Activated CD8-positive, alpha-beta memory T cell treated with anti-CD3 and anti-CD28 coated beads, Interleukin-2, amount 50 U/mL, for 24 hours (primary cell): ENCODE measurements around the gene STOML1.
"Not testable (repeated sequence)": the region's sequence is repeated elsewhere in the genome, so short reads cannot be mapped to it uniquely, and the experiment has no call there.

ENCODE experiments used
- DNase-seq: peaks from one replicate; pipeline ENCODE4 v3.0.0-alpha.2; 2020; ENCODE audit errors: extremely low read depth

The STOML1 gene

DNA sequence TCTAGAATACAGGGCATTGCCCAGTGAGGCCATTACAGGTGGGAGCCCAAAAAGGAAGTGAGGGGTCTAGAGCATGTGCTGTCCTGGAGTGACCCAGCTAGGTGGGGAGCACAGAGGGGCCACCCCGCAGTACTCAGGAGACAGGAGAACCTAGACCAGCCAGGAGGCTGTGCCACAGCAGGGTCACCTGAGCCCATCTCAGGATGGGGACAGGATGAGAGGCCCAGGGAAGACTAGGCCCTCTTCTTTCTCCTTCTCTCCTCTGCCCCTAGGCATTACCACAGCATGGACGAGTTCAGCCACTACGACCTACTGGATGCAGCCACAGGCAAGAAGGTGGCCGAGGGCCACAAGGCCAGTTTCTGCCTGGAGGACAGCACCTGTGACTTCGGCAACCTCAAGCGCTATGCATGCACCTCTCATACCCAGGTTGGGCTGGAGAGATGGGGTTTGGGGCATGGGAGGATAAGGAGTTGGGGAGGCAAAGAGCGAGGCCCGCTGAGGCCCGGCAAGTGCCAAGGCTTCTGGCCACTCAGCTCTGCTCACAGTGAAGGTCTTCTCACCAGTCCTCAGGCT, 45.2 kb downstream of the STOML1 start:
- DNase-seq, result no peak

DNA sequence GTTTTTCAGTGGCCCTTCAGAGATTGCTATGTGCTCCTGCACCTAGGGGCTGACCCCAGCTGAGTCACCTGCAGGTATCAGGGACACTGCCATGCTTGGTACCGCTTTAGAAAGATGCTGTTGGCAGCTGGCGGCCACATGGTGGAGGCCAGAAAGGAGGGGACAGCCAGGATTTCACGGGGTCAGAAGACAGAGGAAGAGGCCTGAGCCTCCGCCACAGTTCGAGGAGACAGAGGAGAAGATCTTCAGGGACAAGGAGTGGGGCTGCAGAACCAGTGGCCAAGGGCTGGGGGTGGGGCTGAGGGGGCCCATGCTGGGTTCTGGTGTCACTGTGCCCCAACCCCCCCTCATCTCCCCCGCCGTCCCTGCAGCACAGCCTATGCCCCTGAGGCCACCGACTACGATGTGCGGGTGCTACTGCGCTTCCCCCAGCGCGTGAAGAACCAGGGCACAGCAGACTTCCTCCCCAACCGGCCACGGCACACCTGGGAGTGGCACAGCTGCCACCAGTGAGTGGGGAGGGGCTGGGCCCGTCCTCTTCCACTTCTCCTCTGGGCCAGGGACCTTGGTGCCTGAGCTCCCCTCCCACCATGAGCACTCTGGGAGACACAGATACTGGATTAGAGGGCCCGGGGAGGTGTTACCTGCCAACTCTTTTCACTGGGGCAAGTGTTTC, 45.9 kb downstream of the STOML1 start:
- DNase-seq, result no peak

DNA sequence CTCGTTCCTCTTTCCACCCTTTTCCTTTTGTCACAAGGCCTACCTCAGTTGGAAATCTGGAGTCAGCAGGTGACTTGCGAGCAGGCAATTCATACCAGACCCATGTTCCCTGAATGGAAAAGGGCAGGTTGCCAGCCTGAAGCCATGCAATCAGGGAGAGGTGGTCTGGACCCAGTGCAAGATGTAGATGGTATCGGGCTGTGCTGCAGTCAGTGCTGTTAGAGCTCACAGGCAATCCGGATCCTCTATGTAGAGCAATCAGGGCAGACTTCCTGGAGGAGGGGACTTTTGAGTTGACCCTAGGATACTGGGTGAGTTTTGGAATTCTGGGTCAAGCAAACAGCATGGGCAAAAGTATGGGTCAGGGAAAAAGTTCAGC, 47.0 kb downstream of the STOML1 start:
- DNase-seq, result no peak

DNA sequence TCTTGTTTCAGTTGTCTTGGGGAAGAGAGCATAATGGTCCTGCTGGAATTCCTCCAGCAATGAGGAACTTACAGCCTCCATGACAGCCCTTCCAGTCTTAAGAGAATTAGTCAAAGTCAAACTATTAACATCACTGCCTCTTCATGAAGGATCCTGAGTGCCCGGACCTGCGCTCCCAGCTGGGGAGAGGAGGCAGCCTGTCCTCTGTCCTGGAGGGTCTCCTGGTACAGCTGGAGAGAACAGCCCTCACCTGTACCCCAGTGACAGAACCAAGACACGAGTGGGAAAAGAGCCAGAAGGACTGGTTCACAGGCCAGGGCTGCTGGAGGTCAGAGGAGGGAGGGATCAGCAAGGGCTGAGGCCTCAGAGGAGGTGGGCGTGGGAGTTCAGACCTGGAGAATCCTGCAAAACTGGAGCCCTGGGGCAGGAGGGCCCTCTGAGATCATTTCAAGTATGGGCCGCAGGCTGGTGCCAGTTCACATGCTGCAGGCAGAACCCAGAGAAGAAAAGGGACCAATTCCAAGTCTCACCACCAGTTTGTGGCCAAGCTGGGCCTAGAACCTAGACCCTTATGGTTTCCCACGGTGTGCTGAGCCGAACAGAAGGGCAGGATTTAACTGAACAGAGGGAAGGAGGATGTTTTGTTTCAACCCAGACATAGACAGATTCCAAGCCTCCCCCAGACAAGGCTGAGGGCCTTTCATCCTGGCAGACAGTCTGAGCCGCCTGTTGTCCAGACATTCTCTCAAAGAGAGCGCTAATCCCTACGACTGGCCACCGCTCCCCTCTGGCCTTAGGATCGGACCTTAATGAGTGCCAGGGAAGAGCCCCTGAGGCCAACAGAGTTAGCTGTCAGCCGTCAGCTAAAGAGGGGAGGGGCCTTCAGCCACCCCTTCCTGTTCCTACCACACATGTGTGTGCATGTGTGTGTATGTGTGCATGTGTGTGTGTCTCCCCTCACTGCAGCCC, 47.6 kb downstream of the STOML1 start:
- no peak for DNase-seq

DNA sequence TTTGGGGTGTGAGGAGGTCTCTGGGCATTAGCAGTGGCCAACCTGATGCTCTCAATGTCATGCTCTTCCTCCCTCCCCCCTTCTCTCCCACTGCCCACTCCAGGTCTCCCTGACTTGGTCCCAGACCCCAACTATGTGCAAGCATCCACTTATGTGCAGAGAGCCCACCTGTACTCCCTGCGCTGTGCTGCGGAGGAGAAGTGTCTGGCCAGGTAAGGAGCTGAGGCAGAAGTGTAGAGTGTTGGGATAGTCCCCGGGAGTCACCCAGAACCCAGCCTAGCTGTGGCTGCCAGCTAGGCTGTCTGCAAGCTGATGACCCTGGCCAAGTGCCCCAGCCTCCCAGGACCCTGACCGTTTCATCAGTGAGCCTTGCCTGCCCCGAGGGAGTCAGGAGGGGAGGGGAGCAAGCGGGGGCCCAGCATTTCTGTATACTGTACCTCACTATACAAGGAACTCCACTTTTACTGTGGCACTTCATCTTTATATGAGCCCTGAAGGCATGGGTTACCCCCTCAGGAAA, 49.3 kb downstream of the STOML1 start:
- DNase-seq, result no peak

DNA sequence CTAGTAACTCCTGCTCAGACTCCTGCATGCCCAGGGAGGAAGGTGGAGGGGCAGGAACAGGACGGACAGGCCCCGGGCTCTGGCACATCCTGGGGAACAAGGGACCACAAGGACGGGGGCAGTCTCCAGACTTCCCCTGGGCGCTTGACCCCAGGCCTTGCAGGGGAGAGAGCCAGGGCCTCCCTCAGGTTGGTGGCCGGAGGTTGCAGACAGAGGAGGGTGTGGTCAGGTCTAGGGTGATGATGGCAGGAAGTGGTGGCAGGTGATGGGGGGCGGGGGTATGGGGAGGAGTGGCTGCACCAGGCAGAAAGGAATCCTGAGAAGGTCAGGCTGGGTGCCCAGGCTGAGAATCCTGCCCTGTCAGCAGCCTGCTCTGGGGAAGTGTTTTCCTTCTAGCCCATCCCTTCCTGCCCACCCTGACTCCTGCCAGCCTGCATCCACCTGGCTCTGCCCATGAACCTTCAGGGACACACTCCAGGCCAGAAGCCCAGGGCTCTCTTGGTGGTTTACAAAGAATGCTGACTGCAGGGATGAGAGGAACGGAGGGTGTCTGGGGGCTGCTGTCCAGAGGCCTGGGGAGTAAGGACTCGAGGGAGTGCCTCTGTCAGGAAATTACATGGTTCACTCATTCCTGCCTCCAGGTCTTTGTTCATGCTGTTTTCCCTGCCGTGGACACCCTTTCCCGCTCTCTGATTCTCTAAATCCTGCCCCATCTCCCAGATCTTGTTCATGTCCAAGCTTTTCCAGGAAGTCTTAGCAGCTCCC, 50.0 kb downstream of the STOML1 start:
- DNase-seq, result no peak

DNA sequence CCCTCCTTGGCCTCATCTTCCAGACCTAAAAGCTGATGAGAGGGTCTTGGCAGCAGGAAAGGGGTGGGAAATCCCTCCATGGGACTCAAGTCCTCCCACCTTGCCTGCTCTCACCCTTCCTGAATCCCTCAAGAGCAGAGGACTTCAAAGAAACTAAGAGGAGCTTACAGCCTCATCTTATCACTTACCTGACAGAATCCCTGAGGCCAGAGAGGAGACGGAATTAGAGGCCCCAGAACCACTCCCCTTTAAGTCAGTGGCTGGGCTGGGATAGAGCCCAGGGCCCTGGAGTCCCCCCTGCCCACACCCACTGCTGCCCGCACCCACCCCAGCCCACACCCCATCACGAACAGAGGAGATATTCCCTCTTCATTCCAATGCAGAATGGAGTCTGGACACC, 50.6 kb downstream of the STOML1 start:
- no peak for DNase-seq

DNA sequence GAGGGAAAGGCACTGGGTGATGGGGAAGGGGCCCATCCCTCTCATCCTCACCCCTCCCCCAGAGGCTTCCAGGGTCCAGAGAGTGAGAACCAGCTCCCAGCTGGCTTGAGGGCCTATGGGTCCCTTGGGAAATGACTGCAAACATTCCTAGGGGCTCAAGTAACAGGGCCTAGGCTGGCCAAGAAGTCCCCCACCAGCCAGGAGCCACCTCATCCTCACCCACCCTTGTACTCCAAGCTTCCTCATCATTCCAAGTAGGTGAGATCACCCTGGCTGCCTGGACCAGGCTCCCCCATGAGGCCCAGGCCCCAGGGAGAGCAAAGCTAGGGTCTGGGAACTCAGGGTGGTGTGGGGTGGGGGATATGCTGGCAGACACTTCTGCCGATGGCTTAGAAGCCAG, 51.1 kb downstream of the STOML1 start:
- DNase-seq, result no peak

DNA sequence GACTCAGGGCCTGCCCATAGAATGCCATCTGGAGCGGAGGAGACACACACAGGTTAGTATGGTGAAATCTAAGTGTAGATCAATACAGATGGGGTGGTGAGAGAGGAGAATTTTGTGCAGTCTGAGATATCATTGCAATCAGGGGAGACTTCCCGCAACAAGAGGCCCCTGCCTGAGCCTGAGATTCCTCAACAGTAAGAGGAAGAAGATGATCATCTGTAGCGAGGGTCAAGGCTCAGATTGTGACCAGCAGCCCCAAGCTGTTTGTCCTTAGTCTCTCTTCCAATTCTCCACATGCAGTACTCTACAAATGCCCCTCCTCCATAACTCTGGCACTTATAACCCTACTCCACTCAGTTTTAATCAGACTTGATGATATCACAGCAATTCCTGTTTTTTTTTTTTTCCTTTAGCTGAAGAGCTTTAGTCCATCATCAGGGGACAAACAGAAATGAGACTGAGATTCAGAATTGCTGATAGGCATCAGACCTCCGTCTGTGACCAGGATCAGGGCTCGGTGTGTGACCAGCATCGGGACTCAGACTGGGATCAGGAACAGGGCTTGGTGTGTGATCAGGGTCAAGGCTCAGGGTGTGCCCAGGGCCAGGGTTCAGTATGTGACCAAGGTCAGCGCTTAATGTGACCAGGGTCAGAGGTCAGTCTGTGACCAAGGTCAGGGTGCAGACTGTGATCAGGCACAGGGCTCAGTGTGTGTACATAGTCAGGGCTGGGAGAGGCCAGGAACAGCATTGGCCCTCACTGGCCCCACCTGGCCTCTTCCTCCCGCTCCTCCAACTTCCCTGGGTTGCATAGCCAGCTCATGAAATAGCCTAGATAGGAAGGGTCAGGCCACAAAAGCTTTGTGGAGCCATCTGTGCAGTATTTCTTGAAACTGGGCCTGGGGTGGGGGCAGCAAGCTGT, 51.8 kb downstream of the STOML1 start:
- DNase-seq, result no peak

DNA sequence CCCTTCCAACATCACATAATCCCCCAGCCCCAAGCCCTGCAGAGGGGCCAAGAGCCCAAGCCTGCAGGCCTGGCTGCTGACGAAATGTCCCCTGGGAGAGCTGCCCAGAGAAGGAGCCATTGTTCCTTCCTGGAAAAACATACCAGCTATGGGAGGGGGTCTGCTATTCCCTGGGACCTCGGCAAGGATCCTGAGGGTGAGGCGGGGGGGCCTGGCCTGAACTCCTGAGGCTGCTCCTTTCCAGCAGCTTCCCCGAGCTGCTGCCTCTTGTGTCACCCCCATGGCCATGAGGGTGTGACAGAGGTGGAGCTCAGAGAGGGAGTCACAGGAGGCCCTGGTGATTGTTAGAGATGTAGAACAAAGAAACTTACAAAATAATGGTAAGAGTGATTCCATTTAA, 53.0 kb downstream of the STOML1 start:
- DNase-seq, result no peak

DNA sequence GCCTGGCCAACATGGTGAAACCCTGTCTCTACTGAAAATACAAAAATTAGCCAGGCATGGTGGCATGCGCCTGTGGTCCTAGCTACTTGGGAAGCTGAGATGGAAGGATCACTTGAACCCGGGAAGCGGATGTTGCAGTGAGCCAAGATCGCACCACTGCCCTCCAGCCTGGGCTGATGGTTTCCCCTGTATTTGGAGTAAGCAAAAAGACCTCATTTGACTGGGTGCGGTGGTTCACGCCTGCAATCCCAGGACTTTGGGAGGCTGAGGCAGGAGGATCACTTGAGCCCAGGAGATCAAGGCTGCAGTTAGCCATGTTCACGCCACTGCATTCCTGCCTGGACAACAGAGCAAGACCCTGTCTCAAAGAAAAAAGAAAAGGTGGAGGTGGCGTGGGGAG, 53.6 kb downstream of the STOML1 start:
- not testable (repeated sequence) for DNase-seq

DNA sequence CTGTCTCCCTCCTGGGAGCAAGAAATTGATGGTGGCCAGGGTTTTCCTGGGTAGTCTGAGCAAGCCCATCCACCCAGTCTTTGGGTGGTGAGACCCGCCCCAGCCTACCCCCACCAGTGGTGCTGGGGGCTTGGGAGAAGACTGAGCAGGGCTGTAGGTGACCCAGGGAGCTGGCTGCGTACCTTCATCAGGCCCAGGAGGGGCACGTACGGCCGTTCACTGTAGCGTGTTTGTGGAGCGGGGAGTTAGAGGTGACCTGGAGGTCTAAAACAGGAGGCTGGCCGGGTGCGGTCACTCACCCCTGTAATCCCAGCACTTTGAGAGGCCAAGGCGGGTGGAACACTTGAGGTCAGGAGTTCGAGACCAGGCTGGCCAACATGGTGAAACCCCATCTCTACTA, 54.4 kb downstream of the STOML1 start:
- DNase-seq, result no peak

DNA sequence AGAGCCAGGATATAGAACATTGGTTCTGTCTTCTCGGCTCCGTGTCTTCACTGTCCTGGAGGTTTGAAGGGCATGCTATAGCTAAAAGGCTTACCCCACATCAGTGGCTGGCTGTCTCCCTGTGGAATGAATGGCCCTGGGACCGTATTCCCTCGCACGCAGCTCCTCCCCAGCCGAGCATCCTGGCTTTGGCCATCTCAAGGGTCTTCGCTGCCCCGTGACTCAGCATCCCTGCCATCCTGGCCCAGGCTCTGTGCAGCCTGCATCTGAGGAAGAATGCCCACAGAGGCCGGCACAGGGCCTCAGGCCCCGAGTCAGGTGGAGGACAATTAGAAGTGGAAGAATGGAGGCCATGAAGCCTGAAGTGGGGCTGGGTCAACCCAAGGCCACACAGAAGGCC, 54.8 kb downstream of the STOML1 start:
- DNase-seq, result no peak

DNA sequence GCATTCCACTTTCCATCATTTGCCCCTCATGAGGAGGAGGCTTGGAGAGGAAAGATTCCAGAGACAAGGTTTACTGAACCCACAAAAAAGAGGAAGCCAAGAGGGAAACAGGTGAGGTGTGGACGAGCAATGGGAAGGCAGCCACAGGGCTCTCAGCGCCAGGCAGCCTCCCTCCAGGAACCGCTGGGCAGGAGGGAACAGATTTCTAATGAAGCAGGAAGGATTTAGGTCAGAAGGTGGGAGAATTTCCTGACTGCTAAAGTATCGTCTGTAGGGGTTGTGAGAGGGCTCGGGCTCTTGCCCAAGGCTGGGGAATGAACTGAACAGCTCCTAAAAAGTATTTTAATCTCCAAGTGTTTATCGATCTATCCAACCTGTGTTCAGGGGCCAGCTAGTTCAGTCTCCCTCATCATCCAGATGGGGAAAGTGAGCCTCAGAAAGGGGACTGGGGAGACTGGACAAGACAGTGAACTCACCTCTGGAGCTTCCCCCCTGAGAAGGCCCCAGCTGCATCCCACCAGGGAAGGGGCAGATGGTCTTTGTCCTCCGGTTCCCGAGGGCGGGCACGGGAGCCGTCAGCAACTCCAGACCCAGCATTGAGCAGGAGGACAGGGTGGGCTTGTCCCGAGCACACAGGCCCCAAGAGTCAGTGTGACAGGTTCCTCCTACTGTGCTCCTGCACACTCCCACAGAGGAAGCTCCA, 55.4 kb downstream of the STOML1 start:
- no peak for DNase-seq

DNA sequence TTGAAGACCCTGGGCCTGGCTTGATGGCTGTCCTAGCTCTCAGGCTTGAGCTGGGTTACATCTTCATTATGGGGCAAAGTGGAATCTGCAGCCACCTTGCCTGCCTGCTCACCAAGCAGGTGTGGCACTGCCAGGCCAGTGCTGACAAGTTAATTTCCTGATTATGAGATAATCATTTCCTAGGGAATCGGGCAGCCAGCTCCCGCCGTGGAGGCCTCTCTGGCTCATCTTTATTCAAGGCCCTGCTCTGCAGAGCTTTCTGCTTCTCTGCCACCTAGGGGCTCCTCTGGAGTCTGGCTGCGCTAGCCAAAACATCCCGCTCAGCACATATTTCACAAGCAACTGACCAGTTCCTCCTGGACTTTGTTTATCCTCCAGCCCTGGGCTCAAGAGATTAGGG, 55.9 kb downstream of the STOML1 start:
- no peak for DNase-seq

DNA sequence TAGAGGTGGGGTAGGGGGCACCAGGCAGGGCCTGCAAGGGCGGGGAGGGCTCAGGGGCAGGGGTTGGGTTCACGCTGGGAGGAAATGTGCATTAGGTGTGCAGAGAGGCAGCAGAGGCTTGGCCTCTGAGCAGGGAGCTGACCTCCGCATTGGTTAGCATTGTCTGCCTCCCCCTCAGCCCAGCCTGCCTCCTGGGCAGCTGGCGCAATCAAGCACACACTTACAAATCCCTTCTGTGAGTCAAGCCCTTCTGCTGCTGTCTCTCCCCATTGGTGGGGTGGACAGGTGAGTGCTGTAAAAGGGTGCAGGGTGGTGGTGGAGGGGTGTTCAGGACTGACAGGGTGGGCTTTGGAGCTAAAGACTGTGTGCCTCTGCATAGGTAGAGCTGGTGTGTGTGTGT, 56.5 kb downstream of the STOML1 start:
- DNase-seq, result no peak

DNA sequence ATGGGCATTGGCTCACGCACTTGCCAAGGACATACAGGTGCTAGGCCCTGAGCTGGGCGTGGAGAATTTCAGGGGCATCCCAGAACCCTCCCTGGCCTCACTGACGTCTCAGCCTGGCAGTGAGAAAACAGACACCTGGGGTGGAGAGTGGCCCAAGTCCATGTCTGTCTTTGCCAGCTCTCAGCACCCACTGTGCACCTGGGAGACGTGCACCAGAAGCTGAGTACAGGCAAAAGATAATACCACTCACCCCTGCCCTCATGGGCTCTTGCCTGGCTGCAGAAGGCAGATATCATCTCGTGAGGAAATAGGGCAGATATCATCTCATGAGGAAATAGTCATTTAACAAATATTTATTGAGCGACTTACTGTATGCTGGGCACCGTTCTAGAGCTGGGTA, 57.8 kb downstream of the STOML1 start:
- DNase-seq, result no peak

DNA sequence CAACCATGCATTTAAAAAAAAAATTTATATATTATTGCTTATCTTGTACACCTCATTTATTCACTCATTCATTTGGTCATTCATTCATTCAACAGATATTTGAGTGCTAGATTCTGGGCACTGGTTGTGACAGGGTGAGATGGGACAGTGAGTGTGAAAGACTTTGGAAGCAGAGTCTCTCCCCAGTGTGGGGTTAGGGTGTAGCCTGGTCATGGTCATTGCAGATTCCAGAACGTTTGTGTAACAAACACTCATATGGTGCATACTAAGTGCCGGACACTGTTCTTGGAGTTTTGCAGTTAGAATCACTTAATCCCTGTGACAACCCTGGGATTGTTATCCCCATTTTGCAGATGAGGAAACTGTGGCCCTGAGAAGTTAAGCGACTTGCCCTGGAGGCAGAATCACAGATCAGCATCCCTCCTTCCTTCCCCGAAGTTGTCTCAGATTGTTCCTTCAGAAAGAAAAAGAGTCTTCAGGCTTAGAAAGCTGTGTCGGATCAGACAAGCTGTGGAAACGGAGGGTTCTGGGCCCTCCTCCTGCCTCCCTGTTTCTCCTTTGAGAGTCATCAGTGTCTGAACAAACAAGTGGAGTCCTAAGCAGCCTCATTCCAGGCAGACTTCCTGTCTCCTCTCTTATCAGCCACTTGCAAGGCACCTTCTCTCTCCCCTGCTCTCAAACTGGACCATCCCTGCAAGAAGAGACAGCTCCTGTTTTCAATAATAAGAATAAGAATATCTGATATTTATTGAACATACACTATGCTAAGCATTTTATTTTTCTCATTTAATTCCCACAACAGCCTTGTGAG, 59.5 kb downstream of the STOML1 start:
- DNase-seq, result no peak

DNA sequence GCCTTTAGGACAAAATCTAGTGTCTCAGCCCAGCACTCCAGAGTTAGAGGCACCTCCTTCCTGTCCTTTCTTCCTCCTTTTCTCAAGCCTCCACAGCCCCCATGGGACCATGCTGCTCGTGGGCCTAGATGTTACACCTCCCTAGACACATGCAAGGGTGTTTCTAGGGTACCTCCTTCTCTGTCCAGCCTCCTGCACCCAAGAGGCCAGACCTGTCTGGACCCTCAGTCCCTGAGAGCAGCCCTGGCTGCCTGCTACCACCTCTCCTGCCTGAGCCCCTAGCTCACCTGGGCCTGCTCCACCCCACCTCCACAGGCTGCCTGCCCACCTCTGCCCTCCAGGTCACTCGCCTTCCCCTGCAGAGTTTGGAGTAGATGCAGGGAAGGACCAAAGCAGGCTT, 60.7 kb downstream of the STOML1 start:
- DNase-seq, result no peak
